ENCODE data around the gene TCN2. TPM values are rescaled to one million over a fixed set of nuclear protein-coding genes. Genes with fewer than 3 reads are reported as not detected.

Gene TCN2
- total RNA-seq, 1 experiment from 2014 or later: 2.0 TPM

Other genes with a start within 250 kb of the TCN2 start
- 9.8 and 19.2 TPM in 2 replicates for gene RNF215, start 219.8 kb upstream of the TCN2 start, total RNA-seq (2014; rRNA removed; shearing (Covaris generic))
- 9.5 and 12.7 TPM in 2 replicates for gene SEC14L2, start 210.2 kb upstream of the TCN2 start, total RNA-seq (2014; rRNA removed; shearing (Covaris generic))
- 57.8 and 84.1 TPM in 2 replicates for gene MTFP1, start 181.4 kb upstream of the TCN2 start, total RNA-seq (2014; rRNA removed; shearing (Covaris generic))
- gene SEC14L3, start 135.2 kb upstream of the TCN2 start, total RNA-seq (2014; rRNA removed; shearing (Covaris generic)): not detected in 2 replicates
- gene SEC14L4, start 101.5 kb upstream of the TCN2 start, total RNA-seq (2014; rRNA removed; shearing (Covaris generic)): 0.09 and 0.17 TPM in 2 replicates
- 0.03 and 0.06 TPM in 2 replicates for gene SEC14L6, start 60.4 kb upstream of the TCN2 start, total RNA-seq (2014; rRNA removed; shearing (Covaris generic))
- gene GAL3ST1, start 32.5 kb upstream of the TCN2 start, total RNA-seq (2014; rRNA removed; shearing (Covaris generic)): 0.12 and 0.29 TPM in 2 replicates
- 162 and 172 TPM in 2 replicates for gene PES1, start 15.3 kb upstream of the TCN2 start, total RNA-seq (2014; rRNA removed; shearing (Covaris generic))
- gene SLC35E4, start 28.6 kb downstream of the TCN2 start, total RNA-seq (2014; rRNA removed; shearing (Covaris generic)): 8.2 and 11.4 TPM in 2 replicates
- gene DUSP18, start 60.7 kb downstream of the TCN2 start, total RNA-seq (2014; rRNA removed; shearing (Covaris generic)): 4.3 and 7.0 TPM in 2 replicates
- 0.60 and 0.97 TPM in 2 replicates for gene OSBP2, start 87.7 kb downstream of the TCN2 start, total RNA-seq (2014; rRNA removed; shearing (Covaris generic))

All from Daoy (cell line).